HG02763 (cell line): ENCODE data around the gene NELFB.
"Not testable (repeated sequence)": the region's sequence is repeated elsewhere in the genome, so short reads cannot be mapped to it uniquely, and the experiment has no call there.

ENCODE experiments used
- ATAC-seq: cut with Tn5 transposase; IDR thresholded peaks from one replicate; pipeline ENCODE4 v1.9.1; 2021; ENCODE audit warnings: mild to moderate bottlenecking, moderate library complexity; ENCODE audit not compliant: unreplicated experiment

NELFB gene

DNA sequence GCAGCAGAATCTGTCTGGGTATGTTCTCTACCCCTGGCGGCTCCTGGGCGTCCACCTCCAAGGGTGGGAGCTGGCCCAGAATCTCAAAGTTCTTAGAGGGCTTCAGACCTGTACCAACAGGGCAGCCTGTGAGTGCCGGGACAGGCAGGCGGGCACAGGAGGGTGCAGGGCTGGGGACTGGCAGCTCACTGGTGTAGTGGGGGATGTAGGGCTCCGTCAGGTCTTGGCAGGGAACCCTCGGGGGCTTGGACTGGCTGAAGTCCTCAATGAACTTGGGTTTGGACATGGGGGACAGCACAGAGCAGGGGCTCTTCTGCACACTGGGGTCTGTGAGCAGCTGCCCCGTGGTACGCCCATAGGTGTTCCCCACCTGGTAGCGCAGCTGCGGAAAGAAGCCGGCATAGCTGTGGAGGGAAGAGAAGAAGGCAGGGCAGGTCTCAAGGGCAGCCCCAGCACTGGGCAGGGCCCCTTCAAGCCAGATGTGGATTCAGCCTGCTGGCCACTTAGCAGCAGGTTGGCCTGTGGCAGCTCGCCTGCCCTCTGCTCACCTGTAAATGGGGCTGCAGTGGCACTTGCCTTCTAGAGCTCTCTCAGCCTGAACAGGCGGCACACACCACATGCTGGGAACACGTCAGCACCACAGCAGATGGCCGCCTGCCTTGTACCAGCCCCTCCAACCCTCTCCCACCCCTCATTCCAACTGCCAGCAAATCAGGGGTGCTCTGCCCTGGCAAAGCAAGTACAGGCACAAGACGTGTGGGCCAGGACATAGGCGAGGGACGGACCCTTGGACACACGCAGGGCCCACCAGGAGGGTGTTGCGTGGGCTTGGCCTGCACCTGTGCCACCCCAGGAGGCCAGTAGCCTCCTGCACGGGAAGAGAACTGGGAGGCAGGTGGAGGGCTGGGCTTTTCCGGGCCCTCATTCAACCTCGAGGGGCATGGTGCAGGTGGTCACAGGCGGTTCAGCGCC is 9.4 kb upstream of the NELFB start:
- no peak for ATAC-seq

DNA sequence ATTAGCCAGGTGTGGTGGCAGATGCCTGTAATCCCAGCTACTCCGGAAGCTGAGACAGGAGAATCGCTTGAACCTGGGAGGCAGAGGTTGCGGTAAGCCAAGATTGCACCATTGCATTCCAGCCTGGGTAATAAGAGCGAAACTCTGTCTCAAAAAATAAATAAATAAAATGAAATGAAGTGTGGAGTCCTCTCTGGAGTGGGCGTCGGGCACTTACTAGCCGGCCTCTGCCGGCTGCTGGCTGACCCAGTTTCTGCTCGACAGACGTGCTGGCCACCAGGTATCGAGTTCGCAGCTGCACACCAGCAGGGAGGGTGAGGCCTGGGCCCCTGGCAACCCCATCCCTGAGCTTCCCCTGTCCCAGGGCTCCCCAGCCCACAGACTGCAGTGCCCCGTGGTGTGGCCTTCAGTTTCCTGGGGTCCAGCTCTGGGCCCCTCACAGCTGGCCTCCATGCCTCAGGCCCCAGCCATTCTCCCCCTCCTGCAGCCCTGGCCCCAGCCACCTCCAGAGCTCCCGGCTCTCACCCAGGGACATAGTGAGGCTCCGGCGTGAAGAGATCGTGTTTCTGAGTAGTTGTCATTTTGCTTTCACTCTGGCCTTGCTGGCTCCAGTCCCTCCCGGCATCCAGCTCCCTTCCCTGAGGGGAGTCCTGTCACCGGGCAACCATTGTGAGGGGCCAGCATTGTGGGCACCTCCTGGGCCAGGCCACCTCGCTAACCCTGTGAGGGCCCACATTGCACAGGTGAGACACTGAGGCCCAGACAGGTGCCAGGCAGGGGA is 7.8 kb upstream of the NELFB start:
- no peak for ATAC-seq

DNA sequence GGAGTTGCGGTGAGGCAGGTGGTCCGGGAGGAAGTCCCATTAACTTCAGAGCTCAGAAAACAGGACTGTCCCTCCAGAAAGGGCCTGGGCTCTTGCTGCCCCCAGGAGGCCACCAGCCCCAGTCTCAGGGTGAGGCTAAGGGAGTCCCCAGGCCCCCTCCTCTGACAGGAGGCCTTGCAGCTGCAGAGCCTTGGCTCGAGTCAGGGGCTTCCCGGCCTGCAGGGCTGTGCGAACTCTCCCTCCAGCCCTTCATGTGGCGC is 7.3 kb upstream of the NELFB start:
- ATAC-seq = no peak

DNA sequence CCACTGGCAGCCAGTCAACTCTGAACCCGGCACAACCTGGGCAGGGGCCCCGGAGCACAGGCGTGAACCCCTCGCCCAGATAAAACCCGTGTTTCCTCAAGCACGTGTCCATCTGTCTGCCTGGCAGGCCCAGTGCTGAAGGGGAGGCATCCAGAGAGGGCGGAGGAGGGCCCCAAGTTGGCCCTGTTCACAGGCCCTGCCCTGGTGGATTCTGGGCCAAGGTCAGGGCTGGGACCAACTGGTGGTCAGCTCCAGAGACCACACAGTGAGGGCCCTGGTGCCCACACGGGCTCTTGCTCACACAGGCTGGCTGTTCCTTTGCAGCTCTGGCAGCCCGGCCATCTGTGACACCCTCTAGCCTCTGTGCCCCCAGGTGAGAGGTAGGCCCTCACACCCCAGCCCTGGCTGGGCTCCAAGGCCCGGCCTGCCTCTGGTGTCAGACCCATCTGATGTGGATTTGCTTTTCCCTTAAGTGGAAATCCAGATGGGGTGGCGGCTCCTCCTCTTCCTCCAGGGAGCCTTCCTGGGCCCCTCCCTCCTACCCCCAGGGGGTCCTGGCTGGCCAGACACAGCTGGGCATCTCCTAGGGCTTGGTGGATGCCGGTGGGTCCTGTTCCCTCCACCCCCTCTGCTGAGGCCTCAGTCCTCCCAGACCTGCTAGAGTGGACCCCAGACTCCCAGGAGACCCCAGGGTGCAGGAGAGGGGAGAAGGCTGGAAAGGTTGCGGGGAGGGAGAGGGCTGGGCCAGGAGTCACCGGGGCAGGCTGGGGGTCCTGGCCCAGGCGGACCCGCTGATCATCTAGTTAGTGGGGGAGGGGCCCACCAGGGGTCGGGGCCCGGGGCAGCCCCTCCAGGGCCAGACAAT is 4.6 kb upstream of the NELFB start:
- ATAC-seq = no peak

DNA sequence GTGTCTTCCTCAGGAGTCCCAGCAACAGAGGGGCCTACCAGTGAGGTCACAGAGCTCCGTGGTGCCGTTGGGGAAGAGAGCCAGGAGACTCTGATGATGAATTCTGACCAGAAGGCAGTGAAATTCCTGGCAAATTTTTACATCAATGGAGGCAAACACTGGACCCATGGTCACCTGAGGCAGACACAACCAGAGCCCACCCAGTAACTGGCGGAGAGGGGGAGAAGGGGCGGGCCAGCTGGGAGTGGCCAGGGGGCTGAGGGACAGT is 4.0 kb upstream of the NELFB start, which contains the start of gene STPG3:
Gene STPG3 (plus strand): TSS at position 93 of the 268 bp plus-strand sequence. CDS start 1 bp downstream, at position 94.
- ATAC-seq = no peak

DNA sequence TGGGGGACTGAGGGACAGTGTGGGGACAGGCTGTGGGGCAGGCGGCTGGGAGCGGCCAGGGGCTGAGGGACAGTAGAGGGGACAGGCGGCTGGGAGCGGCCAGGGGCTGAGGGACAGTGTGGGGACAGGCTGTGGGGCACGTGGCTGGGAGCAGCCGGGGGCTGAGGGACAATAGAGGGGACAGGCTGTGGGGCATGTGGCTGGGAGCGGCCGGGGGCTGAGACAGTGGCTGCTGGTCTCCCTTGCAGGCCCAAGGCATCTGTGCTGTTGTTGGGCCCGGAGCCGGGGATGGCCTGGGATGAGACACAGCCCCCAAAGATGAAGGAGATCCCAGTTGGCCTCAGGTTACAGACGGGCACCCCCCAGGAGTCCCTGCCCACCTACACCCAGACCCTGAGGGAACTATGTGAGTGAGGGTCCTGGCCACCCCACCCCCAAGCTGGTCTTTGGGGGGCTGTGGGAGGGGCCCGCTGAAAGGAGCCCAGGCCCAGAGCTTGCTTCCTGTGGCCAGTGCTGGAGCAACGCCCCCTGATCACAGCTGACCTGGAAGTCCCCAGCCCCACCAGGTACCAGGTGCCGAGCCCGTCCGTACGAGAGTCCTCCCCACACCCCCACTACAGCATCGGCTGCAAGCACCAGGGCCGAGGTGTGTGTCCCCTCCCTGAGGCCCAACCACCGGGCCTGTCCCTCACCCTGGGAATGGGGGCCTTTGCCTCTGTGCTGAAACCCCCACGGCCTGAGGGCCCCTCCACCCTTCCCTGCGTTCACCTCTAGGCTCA is 3.4 kb upstream of the NELFB start:
- ATAC-seq = no peak

DNA sequence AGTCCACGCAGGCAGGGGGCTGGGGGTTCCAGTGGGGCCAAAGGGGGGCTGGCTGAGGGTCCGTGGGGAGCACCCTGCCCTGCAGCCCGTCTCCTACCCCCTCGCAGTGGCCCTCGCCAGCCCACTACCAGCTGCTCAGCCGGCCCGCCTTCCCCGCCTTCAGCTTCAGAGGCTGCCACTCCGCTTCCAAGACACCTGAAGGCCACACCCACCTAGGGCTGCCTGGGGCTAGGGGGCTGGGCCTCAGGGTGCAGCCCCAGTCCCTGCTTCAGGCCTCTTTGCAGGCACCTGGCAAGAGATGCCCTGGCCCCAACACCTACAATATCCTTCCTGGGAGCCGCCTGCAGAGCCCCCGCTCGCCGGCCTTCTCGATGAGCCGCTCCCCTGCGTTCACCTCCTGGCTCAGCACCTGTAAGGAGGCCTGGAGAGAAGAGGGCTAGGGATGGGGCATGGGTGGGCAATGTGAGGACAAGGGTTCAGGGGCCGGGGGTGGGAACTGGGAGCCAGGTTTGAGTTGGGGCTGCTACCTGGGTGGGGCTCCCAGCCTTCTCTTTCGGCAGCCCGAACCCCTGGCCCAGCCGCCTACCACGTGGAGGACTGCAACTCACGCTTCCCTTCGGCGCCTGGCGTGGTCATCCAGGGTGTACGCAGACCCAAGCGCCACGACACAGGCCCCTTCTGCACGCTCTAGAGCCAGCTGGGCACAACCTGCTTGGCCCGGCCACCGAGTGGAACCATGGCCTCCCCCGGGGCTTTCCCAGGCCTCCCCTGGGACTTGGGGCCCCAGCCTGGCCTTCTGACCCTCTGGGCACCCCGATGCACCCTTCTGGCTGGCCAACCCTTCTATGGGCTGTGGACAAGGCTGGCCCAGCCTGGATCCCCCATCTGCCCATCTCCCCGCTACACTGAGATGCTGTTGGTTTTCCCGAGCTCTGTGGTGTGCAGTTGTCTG is 2.3 kb upstream of the NELFB start:
- ATAC-seq = no peak

DNA sequence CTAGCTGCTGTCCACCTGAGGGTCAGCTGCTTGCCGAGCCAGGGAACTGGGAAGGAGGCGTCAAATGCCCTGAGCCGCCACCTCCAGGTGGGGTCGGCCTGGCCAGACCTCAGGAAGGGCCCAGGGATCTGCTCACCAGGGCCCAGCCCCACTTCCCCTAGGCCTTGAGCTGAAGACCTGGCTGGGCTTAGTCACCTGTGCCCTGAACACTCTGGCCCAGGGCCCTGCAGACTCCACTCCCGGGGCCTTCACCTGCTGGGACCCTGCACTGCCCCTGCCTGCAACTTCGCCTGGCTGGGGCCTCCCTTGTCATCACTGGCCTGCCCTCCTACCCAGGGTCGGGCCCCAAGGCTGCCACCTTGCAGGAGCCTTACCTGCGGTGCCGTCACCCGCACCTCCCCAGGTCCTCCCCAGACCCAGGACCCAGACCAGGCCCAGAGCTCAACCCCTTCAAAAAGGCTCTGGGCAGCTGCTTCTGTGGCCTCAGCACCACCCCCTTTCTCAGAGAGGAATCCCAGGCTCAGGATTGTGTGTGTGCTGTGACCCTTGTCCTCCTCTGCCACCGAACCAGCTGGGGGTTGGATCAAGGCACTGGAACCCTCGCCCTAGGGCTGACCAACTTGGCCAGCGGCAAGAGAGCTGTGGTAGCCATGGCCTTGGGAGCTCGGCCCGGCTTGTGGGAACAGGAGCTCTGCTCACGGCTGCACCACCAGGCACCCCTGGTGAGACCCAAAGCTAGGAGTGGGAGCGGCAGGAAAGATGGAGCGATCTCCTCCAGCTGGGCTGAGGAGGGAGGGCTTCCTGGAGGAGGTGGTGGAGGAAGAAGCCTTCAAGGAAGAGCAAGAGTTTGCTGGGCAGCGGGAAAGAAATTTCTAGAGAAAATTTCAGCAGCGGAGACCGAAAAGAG is 1.2 kb upstream of the NELFB start:
- no peak for ATAC-seq

DNA sequence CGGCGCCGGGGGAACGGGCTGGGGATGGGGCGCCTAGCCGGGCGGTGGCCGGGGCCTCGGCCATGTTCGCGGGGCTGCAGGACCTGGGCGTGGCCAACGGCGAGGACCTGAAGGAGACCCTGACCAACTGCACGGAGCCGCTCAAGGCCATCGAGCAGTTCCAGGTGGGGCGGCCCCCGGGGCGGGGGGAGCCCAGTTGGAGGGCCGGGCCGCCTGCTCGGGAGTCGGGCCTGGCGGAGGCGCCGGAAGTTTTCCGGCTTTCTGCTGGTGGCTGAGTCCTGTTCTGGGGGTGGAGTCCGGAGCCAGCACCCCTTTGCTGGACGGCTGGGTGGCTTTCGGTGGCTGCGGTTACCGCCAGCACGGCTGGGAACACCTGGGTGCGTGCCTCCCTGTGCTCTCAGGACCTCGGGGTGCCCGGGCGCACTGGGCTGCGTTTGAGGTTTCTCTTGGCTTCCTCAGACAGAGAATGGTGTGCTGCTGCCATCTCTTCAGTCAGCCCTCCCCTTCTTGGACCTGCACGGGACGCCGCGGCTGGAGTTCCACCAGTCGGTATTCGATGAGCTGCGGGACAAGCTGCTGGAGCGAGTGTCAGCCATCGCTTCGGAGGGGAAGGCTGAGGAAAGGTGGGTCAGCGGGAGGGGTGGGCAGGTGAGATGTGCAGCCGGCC is 454 bp downstream of the NELFB start:
- ATAC-seq = no peak

DNA sequence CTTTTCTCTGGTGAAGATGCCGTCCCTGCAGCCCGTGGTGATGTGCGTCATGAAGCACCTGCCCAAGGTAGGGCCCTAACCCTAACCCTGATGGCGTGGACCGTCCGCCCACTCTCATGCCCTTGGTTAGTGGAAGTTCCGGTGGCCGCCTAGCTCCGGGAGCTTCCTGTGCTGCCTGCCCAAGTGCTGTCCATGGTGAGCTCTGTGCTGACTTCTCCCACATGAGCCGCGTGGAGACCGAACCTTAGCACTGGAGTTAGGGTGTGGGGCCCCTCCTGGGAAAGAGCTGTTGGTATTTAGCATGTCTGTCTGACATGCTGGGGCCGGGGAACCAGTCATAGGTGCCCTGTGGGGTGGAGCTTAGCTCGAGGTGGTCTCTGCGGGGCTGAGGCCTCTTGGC is 1.2 kb downstream of the NELFB start:
- no peak for ATAC-seq

DNA sequence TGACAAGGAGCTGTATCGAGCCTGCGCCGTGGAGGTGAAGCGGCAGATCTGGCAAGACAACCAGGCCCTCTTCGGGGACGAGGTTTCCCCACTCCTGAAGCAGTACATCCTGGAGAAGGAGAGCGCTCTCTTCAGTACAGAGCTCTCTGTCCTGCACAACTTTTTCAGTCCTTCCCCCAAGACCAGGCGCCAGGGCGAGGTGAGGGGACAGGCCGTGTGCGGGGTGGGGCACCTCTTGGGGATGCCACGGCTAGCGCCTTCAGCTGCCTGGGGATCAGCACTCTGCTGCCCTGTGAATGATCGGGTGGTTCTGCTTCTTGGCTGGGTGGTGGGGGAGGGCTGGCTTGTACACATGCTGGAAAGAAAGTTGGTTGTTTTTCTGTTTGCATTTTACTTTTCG is 1.7 kb downstream of the NELFB start:
- no peak for ATAC-seq

DNA sequence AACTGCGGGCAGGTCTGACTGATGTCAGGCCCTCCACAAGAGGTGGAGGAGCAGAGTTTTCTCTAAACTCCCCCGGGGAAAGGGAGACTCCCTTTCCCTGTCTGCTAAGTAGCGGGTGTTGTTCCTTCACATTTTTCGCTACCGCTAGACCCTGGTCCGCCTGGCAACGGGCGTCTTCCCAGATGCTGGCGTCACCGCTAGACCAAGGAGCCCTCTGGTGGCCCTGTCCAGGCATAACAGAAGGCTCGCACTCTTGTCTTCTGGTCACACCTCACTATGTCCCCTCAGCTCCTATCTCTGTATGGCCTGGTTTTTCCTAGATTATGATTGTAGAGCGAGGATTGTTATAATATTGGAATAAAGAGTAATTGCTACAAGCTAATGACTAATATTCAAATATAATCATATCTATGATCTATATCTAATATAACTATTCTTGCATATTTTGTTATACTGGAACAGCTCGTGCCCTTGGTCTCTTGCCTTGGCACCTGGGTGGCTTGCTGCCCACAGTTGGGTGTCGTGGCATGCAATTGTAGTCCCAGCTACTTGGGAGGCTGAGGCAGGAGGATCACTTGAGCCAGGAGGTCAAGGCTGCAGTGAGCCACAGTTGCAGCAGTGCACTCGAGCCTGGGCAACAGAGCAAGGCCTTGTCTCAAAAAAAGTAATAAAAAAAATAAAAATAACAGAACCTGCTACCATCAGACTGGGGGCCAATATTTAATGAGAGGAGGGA is 7.2 kb downstream of the NELFB start:
- not testable (repeated sequence) for ATAC-seq

DNA sequence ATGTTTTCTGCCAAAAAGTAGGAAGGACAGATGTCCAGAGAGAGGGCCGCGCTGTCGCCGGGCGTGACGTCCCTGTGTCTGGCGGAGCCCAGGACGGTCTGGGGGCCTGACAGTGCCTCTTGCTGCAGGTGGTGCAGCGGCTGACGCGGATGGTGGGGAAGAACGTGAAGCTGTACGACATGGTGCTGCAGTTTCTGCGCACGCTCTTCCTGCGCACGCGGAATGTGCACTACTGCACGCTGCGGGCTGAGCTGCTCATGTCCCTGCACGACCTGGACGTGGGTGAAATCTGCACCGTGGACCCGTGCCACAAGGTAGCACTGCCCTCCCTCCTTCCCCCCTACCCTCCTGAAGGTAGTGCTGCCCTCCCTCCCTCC is 7.8 kb downstream of the NELFB start:
- no peak for ATAC-seq

DNA sequence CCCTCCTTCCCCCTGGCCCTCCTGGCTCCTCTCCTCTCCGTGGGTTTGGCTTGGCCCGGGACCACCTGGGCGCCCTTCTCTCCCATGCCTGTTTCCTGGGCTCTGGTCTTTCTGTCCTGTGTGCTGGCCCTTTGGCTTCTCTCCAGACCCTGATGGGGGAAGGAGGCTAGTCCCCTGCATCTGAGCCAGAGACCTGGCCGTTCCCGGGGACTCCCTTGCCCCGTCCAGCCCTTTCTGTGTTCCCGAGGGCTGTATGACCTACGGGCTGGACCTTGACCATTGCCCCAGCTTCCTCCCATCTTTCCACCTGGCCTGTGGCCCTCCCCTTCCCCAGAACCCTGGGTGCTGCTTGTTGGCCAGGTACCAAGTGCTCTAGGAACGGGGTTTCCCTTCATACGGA is 8.4 kb downstream of the NELFB start:
- no peak for ATAC-seq

DNA sequence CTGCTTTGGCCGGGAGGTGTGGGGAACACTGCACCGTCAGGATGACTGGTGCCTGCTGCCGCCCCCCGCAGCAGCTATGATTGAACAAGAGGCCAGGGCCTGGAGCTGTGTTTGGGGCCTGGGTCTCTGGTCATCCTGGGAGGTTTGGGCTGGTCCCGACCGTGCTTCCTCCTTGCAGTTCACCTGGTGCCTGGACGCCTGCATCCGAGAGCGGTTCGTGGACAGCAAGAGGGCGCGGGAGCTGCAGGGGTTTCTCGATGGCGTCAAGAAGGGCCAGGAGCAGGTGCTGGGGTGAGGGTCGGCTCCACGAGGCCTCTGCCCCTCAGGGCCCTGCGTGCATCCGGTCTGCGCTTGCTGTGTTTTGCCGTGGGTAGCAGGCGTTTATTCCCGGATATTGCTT is 8.9 kb downstream of the NELFB start:
- ATAC-seq = no peak

DNA sequence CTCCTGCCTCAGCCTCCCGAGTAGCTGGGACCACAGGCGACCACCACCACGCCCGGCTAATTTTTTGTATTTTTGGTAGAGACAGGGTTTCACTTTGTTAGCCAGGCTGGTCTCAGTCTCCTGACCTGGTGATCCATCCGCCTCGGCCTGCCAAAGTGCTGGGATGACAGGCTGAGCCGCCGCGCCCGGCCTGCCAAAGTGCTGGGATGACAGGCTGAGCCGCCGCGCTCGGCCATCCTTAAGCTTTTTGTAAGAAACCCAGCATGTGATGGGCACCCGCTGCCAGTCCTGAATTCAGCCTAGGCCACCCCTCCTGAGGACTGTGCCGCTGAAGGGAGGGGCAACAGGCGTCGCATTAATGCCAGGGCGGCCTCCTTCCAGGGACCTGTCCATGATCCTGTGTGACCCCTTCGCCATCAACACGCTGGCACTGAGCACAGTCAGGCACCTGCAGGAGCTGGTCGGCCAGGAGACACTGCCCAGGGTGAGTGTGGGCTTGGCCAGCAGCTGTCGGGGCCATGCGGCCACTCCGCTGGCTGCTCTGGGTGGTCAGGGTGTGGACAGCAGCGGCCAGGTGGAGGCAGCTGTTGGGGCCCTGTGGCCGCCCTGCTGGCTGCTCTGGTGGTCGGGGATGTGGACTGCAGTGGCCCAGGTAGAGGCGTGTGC is 10.5 kb downstream of the NELFB start:
- ATAC-seq = no peak

DNA sequence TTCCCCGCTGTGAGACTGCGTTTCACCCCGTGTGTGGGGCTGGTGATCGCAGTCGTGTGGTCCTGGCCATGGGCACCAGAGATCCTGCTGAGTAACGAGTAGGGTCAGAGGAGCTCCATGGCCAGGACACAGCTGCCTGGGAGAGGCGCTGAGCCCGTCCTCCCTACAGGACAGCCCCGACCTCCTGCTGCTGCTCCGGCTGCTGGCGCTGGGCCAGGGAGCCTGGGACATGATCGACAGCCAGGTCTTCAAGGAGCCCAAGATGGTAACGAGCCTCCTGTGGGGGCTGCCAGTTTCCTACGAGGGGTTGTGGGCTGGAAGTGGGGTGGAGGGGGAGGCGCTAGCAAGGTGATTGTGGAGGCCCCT is 11.0 kb downstream of the NELFB start:
- no peak for ATAC-seq
